H1 (cell line): ENCODE data around the gene OSTF1. TPM values are rescaled to one million over a fixed set of nuclear protein-coding genes. Genes with fewer than 3 reads are reported as not detected.

Experiments used
- CEBPB ChIP-seq: IDR thresholded peaks from 2 replicates; pipeline ENCODE4 v1.6.1; 2012; ENCODE audit warnings: low read depth, low read length
- HDAC6 ChIP-seq: IDR thresholded peaks from one replicate; pipeline ENCODE4 v1.7.1; 2012; ENCODE audit warnings: low read depth, mild to moderate bottlenecking, inconsistent platforms, low read length, moderate library complexity
- JUND ChIP-seq: IDR thresholded peaks from 2 replicates; pipeline ENCODE4 v1.6.1; 2011; ENCODE audit warnings: mild to moderate bottlenecking, improper control_type of control experiment, low read length
- polyA plus RNA-seq, 7 experiments: library from polyadenylated mRNA; depleted of rRNA in 3 of 7; stranded (reverse) in 5 of 7; unstranded in 2 of 7; fragments of >200 nt in 5 of 7; fragments of 200-250 nt in 2 of 7; gene quantifications; 1 replicate in 5 of 7; 2 replicates in 1 of 7; 4 replicates in 1 of 7; pipeline versions ENCODE4 v1.2.1 to v1.2.3, GENCODE V29; 2011 to 2013; ENCODE audit warnings: missing spikeins in 2 of 7, mixed read lengths in 2 of 7
- total RNA-seq: library from RNA; stranded (reverse); fragmentation: NEBNext Ultra II Directional; extraction: Animal tissue kit (Norgen Biotek cat#: 25700); gene quantifications from 2 replicates; pipeline ENCODE4 v1.2.1, GENCODE V29; 2021

OSTF1 gene
- total and polyA plus RNA-seq, 2 of the 8 experiments (the other 6 are each of a cell fraction or from before 2014, with no cell fraction given): 5.0 to 18.9 TPM

- TF ChIP-seq HDAC6 (no peak), JUND (no peak), CEBPB (no peak)
These were observed 8.5 kb downstream of the OSTF1 start (continued) for GRCh38 chr9:75096796-75097195.
